Measurements from ENCODE around the gene DCC. TPM values are rescaled to one million over a fixed set of nuclear protein-coding genes. Genes with fewer than 3 reads are reported as not detected.

The DCC gene
- total RNA-seq, 1 experiment from 2014 or later = 0.72 TPM

DNA sequence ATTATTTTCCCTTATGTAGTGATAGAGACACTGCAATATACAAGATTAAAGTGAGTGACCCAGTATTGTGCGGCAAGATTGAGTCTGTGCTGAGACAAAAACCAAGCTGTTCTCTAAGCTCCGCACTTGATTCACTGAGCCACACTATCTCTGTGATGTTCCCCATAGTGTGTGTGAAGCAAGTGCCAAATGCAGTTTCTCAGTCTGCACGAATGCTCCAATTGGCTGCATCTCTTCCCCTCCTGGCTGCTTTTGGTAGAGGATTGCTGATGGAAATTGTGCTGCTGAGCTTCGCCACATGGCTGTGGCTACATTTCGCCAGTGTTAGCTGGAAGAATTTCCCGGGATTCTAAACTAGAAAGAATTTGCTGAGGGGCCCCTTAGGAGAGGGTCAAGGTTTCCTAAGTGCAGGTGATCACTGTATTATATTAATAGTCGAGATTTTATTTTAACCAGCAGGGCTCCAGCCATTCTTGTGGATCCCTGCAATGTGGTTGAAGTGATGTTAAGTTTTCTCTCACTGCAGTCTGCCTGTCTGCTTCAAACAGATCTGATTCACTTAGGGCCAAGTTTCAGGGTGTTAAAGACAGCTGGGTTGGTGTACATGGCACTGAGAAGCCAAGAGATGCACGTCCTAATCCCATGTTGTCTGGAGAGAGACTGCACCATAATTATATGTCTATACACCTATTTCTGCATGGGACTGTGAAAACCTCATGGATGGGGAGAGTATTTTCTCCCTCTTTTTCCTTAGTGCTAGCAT lies 317.2 kb downstream of the DCC start:
- Mint-ChIP-seq H3K36me3 (no peaks in the 10 kb centered on the region), H3K4me3 (no peak overlapping the region), H3K27ac (no peak overlapping the region), H3K4me1 (no peaks in the 10 kb centered on the region), H3K9me3 (no peaks in the 10 kb centered on the region), H3K27me3 (ENCODE audit: low read depth) (no peaks in the 10 kb centered on the region; the same call in 1 of the 2 replicates)
- ChIA-PET POLR2A (no interaction called here), CTCF (no interaction called here)
- DNase-seq (ENCODE audit: low spot score) (no peak), ATAC-seq (peak; percentile 72)
- TF ChIP-seq NFYB (CRISPR knock-in tag; conservative IDR thresholded peaks at IDR 0.05; ENCODE audit: low read depth) (no peak), FOXJ3 (CRISPR knock-in tag; IDR thresholded peaks at IDR 0.05; ENCODE audit: borderline replicate concordance) (no peak), ZNF396 (CRISPR knock-in tag; IDR thresholded peaks at IDR 0.05; ENCODE audit: borderline replicate concordance) (no peak), ZNF281 (CRISPR knock-in tag; IDR thresholded peaks at IDR 0.05) (no peak), IRF2 (CRISPR knock-in tag; IDR thresholded peaks at IDR 0.05; ENCODE audit: borderline replicate concordance, low read depth) (no peak), E2F5 (CRISPR knock-in tag; IDR thresholded peaks at IDR 0.05) (no peak), PRRX2 (CRISPR knock-in tag; IDR thresholded peaks at IDR 0.05) (no peak), ZBTB21 (CRISPR knock-in tag; IDR thresholded peaks at IDR 0.05; ENCODE audit: borderline replicate concordance) (no peak), HMGA2 (CRISPR knock-in tag; IDR thresholded peaks at IDR 0.05) (no peak), EMX1 (CRISPR knock-in tag; IDR thresholded peaks at IDR 0.05) (no peak), ZNF263 (CRISPR knock-in tag; IDR thresholded peaks at IDR 0.05; ENCODE audit: low read depth) (no peak), E2F4 (CRISPR knock-in tag; IDR thresholded peaks at IDR 0.05; ENCODE audit: borderline replicate concordance, low read depth) (no peak), FOXP1 (CRISPR knock-in tag; IDR thresholded peaks at IDR 0.05; ENCODE audit: borderline replicate concordance) (no peak), NR3C1 (CRISPR knock-in tag; conservative IDR thresholded peaks at IDR 0.05; ENCODE audit: low read depth) (no peak), ZNF423 (CRISPR knock-in tag; IDR thresholded peaks at IDR 0.05) (no peak), ZNF671 (CRISPR knock-in tag; IDR thresholded peaks at IDR 0.05) (no peak)
- TF ChIP-seq, protein P1, sequence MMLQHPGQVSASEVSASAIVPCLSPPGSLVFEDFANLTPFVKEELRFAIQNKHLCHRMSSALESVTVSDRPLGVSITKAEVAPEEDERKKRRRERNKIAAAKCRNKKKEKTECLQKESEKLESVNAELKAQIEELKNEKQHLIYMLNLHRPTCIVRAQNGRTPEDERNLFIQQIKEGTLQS (CRISPR knock-in tag; conservative IDR thresholded peaks at IDR 0.05) = no peak
- TF ChIP-seq, protein P2, sequence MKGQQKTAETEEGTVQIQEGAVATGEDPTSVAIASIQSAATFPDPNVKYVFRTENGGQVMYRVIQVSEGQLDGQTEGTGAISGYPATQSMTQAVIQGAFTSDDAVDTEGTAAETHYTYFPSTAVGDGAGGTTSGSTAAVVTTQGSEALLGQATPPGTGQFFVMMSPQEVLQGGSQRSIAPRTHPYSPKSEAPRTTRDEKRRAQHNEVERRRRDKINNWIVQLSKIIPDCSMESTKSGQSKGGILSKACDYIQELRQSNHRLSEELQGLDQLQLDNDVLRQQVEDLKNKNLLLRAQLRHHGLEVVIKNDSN (CRISPR knock-in tag; IDR thresholded peaks at IDR 0.05) = no peak
- TF ChIP-seq, protein P3, sequence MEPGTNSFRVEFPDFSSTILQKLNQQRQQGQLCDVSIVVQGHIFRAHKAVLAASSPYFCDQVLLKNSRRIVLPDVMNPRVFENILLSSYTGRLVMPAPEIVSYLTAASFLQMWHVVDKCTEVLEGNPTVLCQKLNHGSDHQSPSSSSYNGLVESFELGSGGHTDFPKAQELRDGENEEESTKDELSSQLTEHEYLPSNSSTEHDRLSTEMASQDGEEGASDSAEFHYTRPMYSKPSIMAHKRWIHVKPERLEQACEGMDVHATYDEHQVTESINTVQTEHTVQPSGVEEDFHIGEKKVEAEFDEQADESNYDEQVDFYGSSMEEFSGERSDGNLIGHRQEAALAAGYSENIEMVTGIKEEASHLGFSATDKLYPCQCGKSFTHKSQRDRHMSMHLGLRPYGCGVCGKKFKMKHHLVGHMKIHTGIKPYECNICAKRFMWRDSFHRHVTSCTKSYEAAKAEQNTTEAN (CRISPR knock-in tag; IDR thresholded peaks at IDR 0.05) = no peak
